COLO668 (cell line): Measurements from ENCODE around the gene EVC2.

Experiments used
- DNase-seq: peaks from one replicate; lab custom pipeline; 2025; ENCODE audit not compliant: unreplicated experiment; lab: John Stamatoyannopoulos, UW

The EVC2 gene

GRCh38 chr4:5572114-5572513, 136.2 kb downstream of the EVC2 start:
- DNase-seq: no peak

DNA sequence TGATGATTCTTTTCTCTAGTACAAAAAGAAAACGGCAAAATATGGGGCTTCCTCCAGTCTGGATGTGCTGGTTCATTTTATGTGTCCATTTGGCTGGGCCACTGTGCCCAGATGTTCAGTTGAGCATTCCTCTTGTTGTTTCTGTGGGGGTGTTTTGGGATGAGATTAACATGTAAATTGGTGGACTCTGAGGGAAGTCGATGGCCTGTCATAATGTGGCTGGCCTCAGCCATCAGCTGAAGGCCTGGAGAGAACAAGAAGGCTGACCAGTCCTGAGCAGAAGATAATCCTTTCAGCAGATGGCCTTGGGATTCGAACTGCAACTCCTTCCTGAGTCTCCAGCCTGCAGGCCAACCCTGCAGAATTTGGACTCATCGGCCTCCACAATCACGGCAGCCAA, 136.7 kb downstream of the EVC2 start:
- DNase-seq: no peak

GRCh38 chr4:5569451-5569850, 138.9 kb downstream of the EVC2 start:
- DNase-seq: no peak

- peak; percentile 12 for DNase-seq
Measured at GRCh38 chr4:5568931-5569330, 139.4 kb downstream of the EVC2 start.

DNA sequence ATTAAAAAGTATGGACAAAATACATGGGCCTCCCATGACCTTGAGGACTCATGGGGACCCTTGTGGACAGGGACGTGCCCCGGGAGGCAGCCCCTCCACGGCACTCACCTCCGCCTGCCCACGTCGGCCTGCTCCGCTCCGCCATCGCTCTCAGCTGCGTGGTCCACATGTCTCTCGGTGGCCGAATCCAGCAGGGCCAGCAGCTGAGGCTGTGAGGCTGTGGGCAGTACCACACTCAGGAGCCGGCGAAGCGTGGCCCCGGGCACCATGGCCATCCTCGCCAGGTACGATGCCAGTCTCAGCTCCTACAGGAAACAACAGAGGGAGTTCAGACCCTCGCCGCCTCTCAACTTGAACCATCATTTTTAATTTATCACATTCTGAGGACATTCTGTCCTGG, 140.0 kb downstream of the EVC2 start:
- DNase-seq: no peak

GRCh38 chr4:5566991-5567390, 141.4 kb downstream of the EVC2 start:
- DNase-seq: no peak

GRCh38 chr4:5566526-5566925, 141.8 kb downstream of the EVC2 start:
- no peak for DNase-seq

DNA sequence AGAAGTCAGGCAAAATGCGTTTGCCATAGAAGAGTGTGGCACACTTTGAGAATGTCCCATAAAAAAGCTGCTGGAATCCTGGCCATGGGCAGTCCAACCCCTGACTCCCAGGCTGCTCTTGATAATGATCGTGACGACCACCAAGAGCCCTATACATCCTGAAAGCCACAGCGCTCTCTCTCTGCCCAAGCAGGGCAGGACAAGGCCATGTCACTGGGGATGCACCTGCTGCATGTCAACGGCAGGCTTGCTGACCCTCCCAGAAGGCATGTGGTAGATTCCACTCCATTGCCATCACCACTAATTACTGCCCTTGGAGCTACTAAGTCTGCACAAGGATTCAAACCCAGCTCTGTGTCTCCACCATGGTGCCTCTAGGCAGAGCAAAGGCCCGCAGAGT, 144.5 kb downstream of the EVC2 start:
- DNase-seq: no peak

DNA sequence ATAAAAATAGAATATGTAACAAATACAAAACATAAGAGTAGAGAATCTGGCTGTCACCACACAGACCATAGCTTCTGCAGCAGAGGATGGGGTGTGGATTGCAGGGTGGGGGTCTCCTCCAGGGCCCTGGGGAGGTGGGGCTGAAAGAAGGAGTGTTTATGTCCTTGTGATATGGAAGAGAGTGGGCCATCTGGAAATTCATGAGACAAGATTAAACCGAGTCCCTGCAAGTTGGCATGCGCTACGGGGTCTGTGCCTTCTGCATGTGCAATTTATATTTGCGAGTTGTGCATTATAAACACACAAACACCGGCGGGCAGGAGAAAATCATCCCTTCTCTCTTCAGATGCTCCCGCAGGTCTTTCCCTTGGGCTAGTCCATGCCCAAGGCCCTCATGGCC, 145.9 kb downstream of the EVC2 start:
- DNase-seq: no peak

- no peak for DNase-seq
Measured at GRCh38 chr4:5561286-5561685, 147.1 kb downstream of the EVC2 start.

- no peak for DNase-seq
Measured at GRCh38 chr4:5558502-5558901, 149.9 kb downstream of the EVC2 start.

- DNase-seq: no peak
Measured at GRCh38 chr4:5554376-5554775, 154.0 kb downstream of the EVC2 start.

GRCh38 chr4:5553801-5554200, 154.6 kb downstream of the EVC2 start:
- DNase-seq: no peak

GRCh38 chr4:5552451-5552850, 155.9 kb downstream of the EVC2 start:
- no peak for DNase-seq

GRCh38 chr4:5547651-5548249, 160.6 kb downstream of the EVC2 start:
- DNase-seq: no peak

- DNase-seq: no peak
Measured at GRCh38 chr4:5545271-5545670, 163.1 kb downstream of the EVC2 start.

DNA sequence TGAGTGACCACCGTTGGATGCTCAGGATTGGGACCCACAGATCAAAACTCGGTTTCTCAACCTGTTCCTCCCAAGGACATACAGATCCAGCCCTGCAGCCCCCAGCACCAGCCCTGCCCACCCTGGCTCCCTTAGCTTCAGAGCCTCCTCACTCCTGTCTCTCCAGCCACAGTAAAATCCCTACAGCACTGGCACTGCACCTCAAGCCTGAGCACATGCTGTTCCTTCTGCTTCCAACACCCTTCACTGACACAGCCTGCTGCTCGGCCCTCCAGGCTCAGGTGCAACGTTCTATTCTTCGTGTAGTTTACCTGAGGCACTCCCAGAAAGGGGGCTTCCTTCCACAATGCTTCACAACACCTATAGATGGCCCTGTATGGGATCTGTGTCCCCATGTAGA, 163.6 kb downstream of the EVC2 start:
- DNase-seq: no peak

GRCh38 chr4:5543681-5544080, 164.7 kb downstream of the EVC2 start:
- no peak for DNase-seq

GRCh38 chr4:5541169-5541568, 167.2 kb downstream of the EVC2 start:
- no peak for DNase-seq

DNA sequence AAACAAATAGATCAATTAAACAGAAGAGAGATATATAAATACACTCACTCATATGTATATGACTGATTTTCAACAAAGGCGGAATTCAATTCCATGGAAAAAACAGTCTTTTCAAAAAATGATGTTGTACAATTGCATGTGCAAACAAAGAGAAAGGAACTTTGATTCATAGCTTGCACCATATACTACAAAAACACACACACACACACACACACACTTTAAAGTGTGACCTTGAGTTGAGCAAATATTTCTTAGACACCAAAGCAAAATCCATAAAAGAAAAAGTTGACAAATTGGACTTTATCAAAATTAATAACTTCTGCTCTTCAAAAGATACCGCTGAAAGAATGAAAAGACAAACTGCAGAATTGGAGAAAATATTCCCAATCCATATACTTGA, 168.8 kb downstream of the EVC2 start:
- no peak for DNase-seq

- DNase-seq: no peak
Measured at GRCh38 chr4:5532100-5532499, 176.3 kb downstream of the EVC2 start.

DNA sequence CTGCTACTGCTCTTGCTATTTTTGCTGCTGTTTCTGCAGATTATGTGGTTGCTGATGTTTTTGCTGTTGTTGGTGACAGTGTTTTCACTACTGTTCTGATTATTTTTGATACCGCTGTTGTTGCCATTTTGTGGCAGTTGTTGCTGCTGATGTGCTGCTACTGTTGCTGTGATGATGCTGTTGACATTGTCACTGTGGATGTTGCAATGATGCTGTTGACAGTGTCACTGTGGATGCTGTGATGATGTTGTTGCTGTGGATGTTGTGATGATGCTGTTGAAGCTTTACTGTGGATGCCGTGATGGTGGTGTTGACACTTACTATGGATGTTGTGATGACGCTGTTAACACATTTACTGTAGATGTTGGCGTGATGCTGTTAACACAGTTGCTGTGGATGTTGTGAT, 180.3 kb downstream of the EVC2 start:
- DNase-seq: no peak

GRCh38 chr4:5527211-5527610, 181.1 kb downstream of the EVC2 start:
- no peak for DNase-seq
